ENCODE data around the gene MS4A5. TPM values are rescaled to one million over a fixed set of nuclear protein-coding genes. Genes with fewer than 3 reads are reported as not detected.

Gene MS4A5
- total RNA-seq, 4 donors from 2014 or later, result not detected

DNA sequence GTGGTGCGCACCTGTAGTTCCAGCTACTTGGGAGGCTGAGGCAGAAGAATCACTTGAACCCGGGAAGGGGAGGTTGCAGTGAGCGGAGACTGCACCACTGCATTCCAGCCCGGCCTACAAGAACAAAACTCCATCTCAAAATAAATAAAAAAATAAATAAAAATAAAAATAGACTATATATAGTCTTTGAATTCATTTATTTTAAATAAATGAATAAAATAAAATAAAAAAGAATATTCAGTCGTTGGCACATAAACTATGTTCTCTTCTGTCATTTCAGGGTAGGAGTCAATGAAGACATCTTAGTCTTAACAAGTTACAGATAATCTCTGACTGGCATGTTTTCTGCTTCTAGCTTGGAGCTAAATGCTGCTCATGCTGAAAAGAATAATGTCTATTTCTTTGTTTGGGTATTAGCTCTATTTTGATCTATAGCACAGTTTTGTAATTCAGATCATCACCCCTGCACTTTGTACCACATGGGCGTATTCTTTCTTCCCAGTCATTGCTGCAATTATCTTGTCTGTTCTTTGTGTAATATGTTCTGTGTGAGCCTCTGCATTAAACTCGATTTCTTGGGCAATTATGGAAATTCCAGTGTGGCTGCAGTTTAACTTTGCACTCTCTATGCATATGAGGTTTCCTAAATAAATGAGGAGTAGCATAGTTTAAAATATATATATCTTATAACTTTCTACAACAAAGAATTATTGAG is 34.5 kb upstream of the MS4A5 start:
- WGBS, 2 donors, result 70 to 74% methylated on average over 7 of the region's 7 CpGs
- Histone ChIP-seq H3K4me1 (no peaks in the 10 kb centered on the region), H3K27ac (no peak overlapping the region), H3K4me3 (no peak overlapping the region), H3K27me3 (no peaks in the 10 kb centered on the region), H3K9me3 (no peaks in the 10 kb centered on the region), H3K36me3 (no peaks in the 10 kb centered on the region)
- no peak for DNase-seq (ENCODE audit: low spot score in 2 of 2)
- TF ChIP-seq EP300 (IDR thresholded peaks at IDR 0.05), result no peak
- TF ChIP-seq POLR2A (IDR thresholded peaks at IDR 0.05), result no peak
- TF ChIP-seq, protein P1, sequence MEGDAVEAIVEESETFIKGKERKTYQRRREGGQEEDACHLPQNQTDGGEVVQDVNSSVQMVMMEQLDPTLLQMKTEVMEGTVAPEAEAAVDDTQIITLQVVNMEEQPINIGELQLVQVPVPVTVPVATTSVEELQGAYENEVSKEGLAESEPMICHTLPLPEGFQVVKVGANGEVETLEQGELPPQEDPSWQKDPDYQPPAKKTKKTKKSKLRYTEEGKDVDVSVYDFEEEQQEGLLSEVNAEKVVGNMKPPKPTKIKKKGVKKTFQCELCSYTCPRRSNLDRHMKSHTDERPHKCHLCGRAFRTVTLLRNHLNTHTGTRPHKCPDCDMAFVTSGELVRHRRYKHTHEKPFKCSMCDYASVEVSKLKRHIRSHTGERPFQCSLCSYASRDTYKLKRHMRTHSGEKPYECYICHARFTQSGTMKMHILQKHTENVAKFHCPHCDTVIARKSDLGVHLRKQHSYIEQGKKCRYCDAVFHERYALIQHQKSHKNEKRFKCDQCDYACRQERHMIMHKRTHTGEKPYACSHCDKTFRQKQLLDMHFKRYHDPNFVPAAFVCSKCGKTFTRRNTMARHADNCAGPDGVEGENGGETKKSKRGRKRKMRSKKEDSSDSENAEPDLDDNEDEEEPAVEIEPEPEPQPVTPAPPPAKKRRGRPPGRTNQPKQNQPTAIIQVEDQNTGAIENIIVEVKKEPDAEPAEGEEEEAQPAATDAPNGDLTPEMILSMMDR (IDR thresholded peaks at IDR 0.05), result no peak

DNA sequence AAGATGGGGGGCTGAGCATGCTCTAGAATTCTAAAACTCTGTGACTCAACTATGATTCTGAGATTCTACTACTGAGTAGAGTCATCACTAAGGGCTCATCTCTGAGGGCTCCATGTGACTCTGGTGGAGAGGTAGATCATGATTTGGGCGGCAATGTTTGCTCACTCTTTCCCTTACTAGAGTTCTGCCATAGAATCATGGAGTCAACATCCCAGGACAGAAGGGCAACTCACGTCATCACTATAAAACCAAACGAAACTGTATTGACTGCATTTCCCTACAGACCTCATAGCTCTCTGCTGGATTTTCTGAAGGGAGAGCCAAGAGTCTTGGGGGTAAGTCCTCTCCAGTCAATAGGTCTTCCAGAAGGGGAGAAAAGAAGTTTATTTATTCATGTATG is 33.0 kb upstream of the MS4A5 start, which contains the start of gene MS4A14:
TSS of gene MS4A14 (plus strand) at position 78 of the 400 bp plus-strand sequence. CDS start at position 198, 120 bp downstream.
- Histone ChIP-seq H3K9me3 (no peaks in the 10 kb centered on the region), H3K36me3 (no peaks in the 10 kb centered on the region), H3K4me1 (no peaks in the 10 kb centered on the region), H3K27ac (no peak within 1 kb of the TSS), H3K27me3 (no peaks in the 10 kb centered on the region), H3K4me3 (no peak within 1 kb of the TSS)
- 68 to 69% methylated on average over 3 of the region's 3 CpGs for WGBS, 2 donors
- DNase-seq (ENCODE audit: low spot score in 2 of 2), result no peak
- TF ChIP-seq, protein P1 (IDR thresholded peaks at IDR 0.05), result no peak
- TF ChIP-seq EP300 (IDR thresholded peaks at IDR 0.05) (no peak), POLR2A (IDR thresholded peaks at IDR 0.05) (no peak)

DNA sequence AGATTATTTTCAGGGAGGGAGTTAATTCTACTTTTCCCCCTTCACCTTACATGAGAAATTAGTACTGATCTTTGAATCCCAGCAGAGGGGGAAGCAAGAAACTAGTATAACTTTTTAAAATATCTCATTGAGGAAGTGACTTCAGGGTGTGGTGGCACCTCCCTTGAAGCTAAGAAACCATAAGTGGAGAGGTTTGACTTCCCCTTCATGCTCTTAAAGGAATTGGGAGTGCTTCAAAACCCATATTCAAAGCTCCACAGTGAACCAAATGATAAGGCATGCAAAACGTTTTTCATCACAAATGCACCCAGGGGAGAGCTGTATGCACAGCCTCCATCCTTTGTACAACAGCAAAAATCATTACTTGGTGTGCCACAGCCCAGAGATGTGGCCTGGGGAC is 32.6 kb upstream of the MS4A5 start:
- Histone ChIP-seq H3K9me3 (no peaks in the 10 kb centered on the region), H3K4me1 (no peaks in the 10 kb centered on the region), H3K4me3 (no peak overlapping the region), H3K27ac (no peak overlapping the region), H3K36me3 (no peaks in the 10 kb centered on the region), H3K27me3 (no peaks in the 10 kb centered on the region)
- no peak for DNase-seq (ENCODE audit: low spot score in 2 of 2)
- 0% methylated on average over 1 of the region's 1 CpG for WGBS, 2 donors
- TF ChIP-seq POLR2A (IDR thresholded peaks at IDR 0.05) (no peak), EP300 (IDR thresholded peaks at IDR 0.05) (no peak)
- TF ChIP-seq, protein P1 (IDR thresholded peaks at IDR 0.05), result no peak

DNA sequence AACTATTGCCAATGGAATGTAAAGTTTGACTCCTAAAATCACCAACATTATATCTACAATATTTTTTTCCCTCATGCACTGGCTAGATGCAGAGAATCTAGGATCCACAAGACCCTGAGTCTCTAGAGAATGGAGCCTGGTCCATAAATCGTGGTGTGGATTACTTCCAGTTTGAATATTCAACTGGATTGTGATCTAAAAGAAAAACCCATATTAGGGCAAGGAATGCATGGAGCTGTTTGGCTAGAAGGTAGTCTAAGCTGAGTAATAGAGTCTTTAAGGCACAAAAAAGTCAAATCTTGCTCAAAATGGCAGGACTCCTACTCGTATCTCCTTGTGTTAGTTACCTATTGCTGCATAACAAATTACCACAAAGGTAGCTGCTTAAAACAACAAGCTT is 9.4 kb upstream of the MS4A5 start:
- 19 to 25% methylated on average over 2 of the region's 2 CpGs for WGBS, 2 donors
- no peak overlapping the region for H3K4me3 ChIP-seq
- no peak for TF ChIP-seq EP300 (IDR thresholded peaks at IDR 0.05)
- TF ChIP-seq, protein P1 (IDR thresholded peaks at IDR 0.05), result no peak
- no peak for TF ChIP-seq POLR2A (IDR thresholded peaks at IDR 0.05)
- H3K27me3 ChIP-seq, result no peaks in the 10 kb centered on the region
- H3K27ac ChIP-seq, result no peak overlapping the region
- no peak for DNase-seq (ENCODE audit: low spot score in 2 of 2)
- no peaks in the 10 kb centered on the region for H3K4me1 ChIP-seq
- no peaks in the 10 kb centered on the region for H3K36me3 ChIP-seq
- peaks cover 0 to 9% (median 0%) of the 10 kb centered on the region in 4 donors for H3K9me3 ChIP-seq

DNA sequence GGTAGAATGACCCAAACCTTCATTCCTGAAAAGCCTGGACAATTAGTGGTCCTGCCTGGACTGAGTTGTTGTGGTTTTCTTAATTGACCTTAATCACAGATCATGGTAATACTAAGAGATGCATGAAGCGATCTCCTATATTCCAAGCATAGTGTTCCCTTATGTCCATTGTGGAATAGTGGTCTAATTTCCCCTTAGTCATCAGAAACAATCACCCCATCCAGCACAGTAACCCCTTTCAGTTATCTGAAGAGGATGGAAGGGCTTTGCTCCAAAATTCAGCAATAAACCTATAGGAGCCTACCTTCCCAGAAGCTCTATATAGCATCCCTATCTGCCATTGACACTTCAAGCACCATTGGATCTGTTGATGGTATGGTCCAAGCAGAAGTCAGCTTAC is 6.8 kb upstream of the MS4A5 start:
- no peak overlapping the region for H3K27ac ChIP-seq
- peaks cover 0 to 9% (median 0%) of the 10 kb centered on the region in 4 donors for H3K9me3 ChIP-seq
- TF ChIP-seq EP300 (IDR thresholded peaks at IDR 0.05), result no peak
- TF ChIP-seq POLR2A (IDR thresholded peaks at IDR 0.05), result no peak
- TF ChIP-seq, protein P1 (IDR thresholded peaks at IDR 0.05), result no peak
- no peak for DNase-seq (ENCODE audit: low spot score in 2 of 2)
- no peaks in the 10 kb centered on the region for H3K4me1 ChIP-seq
- H3K4me3 ChIP-seq, result no peak overlapping the region
- H3K36me3 ChIP-seq, result no peaks in the 10 kb centered on the region
- no peaks in the 10 kb centered on the region for H3K27me3 ChIP-seq
- WGBS, 2 donors, result 77 to 83% methylated on average over 1 of the region's 1 CpG
